HG02943 (cell line): ENCODE results near the gene ARMC7.
"Not testable (repeated sequence)": the region's sequence is repeated elsewhere in the genome, so short reads cannot be mapped to it uniquely, and the experiment has no call there.

Experiments
- ATAC-seq: cut with Tn5 transposase; IDR thresholded peaks from one replicate; pipeline ENCODE4 v1.9.1; 2021; ENCODE audit warnings: mild to moderate bottlenecking, low read depth, moderate library complexity; ENCODE audit not compliant: unreplicated experiment

The ARMC7 gene

DNA sequence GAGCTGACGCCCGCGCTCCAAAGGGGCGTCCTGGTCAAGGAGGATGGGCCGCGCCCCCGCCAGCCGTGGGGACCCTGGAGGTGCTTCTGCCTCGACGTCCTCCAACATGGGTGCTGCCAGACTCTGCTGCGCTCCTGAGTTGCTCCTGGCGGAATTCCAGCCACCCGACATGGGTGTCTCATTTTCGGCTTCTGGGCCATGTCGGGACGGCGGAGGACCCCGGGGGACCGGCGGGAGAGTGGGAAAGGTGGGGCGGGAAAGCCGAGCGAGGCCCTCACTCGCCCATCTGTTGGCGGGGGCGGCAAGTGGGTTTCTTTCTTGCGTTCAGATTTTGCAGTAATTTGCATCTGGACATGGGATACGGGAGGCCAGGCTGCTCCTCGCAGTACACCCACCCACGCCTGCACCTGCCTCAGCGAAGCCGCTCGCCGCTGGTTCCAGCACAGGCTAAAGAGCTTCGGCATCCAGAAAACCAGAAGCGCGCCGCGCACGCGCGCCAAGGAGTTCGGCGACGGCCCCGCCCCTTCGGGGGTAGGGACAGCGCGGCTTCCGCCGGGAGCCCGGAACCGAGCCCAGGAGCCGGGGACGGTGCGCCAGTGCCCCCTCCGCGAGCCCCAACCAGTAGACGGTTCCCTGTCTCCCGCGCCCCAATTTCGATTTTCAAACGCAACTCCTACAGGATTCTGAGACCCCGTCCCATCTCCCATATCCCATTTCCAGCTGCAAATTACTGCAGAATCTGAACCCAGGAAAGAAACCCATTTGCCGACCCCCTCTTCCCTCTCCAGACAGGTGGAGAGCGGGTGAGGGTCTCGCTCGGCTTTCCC is at the start of gene ARMC7:
Gene ARMC7 (plus strand): TSS at position 563 of the 827 bp plus-strand sequence. CDS start 320 bp downstream, outside the sequence.
- ATAC-seq, result no peak

DNA sequence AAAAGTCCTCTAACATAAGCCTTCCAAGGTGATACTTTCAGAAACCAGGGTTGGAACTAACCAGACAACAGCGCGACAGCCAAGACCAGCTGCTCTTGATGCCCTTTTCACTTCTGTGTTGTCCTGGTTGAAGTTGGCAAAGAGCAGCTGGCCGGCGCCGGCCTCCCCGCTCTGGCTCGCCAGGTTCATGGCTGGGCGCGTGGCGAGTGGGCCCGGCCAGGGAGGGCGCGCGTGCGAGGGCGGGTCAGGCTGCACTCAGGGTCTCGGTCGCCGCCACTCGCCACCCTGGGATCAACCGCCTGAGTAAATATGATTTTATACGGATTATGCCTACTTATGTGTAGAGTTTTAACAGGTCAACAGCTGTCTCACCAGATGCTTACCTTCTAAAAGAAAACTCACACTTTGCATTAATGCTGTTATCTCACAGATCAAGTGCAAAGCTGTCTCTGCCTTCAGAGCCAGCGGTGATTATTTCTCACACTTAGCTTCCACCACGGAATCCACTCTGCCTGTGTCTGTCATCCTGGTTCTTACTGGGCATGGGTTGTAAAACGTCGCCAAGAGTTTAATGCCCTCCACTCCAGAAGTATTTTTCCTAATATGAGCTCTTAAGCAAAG is 49.2 kb upstream of the ARMC7 start:
- no peak for ATAC-seq

DNA sequence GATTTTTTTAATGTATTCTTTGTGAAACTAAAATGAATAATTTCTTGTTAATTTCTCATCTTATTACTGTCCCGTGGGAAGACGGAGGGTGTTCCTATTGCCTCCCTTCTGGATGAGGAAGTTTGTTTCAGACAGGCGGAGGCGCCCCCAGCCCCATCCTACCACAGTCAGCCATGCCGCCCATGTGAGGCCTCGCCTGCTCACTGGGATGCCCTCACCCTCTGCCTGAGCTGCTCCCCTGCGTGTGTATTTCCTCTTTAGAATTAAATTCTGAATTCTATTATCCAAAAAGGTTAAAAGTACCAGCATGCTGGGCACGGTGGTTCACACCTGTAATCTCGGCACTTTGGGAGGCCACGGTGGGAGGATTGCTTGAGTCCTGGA is 48.7 kb upstream of the ARMC7 start:
- no peak for ATAC-seq

DNA sequence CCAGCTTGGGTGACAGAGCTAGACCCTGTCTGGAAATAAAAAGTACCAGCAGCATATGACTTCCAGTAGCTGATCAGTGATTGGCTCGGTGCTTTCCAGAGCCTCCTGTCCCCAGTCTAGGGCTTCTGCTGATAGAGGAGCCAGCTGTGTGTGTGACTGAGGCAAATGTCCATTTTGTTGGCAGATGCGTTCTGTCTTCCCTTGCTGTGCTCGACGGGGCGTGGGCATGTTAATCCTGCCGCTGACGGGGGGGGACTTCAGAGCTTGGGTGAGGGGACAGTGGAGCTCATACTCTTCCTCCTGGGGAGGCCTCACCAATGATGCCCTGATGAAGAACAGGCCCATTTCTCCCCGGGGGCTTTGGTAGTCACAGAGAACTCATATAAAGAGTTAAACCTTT is 48.2 kb upstream of the ARMC7 start:
- ATAC-seq, result no peak

DNA sequence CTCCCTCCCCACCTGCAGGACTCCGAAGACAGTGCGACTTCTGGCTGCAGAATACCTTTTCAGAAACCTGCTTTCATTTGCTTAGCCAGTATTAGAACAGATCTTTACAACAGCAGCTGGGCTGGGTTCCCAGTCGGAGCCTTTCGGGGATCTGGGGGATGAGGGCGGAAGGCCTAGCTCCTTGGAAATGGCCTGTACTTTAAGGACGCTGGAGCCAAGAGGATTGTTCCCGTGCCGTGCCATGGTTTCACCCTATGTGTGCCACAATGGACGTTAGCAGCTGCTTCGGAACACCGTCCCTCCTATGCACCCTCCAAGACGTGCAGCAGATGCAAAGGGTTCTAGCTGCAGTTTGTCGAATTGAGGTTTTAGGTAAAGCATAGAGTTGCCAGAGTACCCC is 46.6 kb upstream of the ARMC7 start:
- no peak for ATAC-seq

DNA sequence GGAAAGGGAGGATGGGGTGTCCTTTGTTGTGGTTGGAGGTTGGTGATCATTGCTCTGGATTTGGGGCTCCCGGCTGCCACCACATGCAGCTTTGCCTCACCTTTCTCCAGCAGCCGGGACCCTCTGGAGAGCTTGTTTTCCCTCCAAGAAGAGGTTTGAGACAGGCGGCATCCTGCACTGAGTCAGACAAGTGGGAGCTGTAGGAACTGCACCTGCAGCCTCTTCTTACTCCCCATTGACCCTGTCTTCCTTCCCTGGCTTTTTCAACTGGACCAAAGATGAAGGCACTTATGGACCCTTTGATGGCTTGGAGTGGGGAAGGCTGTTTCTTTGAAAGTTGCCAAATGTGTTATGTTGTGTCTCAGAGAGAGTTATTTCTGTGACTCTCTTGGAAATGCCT is 46.1 kb upstream of the ARMC7 start:
- ATAC-seq, result no peak

DNA sequence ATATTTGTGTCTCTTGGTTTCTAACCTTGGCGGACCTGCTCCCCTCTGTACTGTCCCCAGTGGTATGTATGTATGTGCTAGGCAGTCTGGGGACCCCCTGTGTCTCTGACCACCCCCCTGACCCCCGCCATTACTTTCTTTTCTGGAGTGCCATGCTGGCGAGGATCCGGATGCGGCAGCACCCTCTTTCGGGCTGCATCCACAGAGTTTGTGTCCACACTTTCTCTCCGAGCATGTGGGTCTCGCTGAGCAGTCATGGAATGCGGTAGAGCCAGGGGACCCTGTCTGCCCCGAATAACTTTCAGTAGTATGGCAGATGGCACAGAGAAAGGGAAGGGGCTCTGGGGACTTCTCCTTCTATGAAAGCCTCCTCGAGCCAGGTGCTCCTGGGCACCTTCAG is 45.7 kb upstream of the ARMC7 start:
- ATAC-seq, result no peak

DNA sequence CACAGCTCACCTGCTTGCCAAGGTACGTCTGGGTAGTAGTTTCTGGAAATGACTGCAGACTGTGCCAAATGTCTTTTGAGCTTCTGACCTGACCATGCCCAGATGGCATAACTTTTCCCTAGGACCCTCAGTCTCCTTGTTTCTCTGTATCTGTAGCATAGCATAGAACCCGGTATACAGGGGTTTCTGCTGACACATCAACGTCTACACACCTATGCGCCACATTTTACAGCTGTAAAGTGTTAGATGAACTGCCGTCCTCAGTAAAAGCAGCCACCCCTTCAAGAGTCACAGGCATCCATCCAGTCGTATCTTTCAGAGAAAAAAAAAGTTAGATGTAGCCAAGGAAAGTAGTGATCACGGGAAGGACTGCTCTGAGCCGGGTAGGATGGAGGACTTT is 45.3 kb upstream of the ARMC7 start:
- no peak for ATAC-seq

DNA sequence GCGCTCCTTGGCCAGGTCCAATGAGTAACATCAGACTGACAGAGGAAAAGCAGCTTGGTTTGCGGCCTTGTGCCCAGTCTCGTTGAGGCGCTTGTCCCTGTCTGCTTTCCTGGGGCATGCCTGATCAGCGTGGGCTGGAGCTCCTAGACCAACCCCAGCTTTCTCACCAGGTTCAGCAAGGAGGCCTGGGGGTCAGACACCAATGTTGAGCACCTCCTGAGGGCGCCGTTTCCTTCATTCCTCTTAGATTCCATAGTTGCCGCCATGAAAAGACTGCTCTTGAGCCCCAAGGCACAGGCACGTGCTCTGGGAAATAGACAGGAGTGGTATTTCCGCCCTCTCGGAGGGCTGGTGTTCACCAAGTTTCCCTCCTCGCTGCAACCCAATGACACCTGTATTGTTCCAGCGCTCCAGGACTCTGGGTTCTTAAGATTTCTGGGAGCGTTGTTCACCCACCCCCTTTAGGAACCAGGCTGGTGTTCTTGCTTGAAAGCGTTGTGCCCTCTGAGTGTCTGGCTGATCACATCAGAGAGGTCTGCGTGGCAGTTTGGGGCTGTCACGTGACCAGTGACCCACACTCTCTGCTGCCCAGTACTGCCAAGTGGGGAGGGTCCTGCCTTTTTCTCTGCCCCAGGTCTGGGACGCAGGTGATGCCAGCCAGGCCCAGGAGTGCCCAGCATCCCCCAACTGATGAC is 44.8 kb upstream of the ARMC7 start:
- no peak for ATAC-seq

DNA sequence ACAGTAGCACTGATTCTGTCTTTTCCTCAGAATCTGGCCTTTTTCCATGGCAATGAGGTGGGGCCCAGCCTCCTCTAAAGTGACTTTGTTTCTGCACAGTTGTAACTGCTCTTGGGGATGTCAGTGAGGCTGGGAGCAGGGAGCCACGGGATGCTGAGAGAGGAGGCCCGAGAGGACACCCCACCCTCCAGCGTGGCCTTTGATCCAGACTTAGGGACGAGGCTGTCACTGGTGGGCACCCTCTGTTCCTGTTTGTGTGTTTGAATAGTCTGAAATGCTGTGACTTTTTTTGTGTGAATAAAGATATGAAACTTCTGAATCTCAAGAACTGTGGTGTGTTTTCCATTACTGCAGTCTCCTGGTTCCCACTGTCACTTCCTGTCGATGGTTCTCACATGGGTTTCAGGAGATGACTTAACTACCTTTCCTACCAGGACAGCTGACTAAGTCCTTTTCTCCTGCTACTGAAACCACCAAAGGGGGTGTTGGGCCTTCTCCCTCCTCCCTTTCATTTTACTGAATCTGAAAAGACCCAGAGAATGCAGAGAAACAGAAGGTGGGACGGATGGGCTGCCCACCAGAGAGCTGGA is 44.1 kb upstream of the ARMC7 start:
- ATAC-seq, result no peak

DNA sequence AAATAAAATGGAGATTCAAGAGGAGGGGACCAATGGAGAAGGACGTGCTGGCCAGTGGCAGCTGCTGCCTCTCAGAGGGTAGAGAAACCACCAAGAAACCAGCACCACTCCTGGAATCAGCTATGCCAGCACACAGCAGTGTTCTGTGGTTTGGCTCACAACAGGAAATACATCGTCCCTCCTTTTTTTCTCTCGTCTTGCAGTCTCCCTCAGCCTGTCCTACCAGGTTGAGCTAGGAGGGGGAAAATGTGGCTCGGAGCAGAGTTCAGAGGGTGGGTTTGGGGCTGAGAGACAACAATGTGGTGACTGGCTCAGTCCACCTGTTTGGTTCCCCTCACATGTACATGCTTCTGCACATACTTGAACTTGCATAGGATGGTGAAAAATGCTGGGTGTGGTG is 41.9 kb upstream of the ARMC7 start:
- ATAC-seq, result no peak

DNA sequence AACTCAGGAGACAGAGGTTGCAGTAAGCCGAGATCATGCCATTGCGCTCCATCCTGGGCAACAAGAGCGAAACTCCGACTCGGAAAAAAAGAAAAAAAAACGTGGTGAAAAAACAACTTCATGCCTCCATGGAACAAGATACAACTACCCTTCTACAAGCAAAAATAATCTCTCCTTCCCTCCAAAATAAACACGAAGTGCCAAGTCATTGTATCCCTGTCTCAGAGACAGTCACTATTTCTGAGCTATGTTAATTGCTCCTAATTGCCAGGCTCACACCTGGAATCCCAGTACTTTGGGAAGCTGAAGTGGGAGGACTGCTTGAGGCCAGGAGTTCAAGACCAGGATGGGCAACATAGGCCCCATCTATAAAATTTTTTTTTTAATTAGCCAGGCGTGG is 41.0 kb upstream of the ARMC7 start:
- ATAC-seq, result no peak

DNA sequence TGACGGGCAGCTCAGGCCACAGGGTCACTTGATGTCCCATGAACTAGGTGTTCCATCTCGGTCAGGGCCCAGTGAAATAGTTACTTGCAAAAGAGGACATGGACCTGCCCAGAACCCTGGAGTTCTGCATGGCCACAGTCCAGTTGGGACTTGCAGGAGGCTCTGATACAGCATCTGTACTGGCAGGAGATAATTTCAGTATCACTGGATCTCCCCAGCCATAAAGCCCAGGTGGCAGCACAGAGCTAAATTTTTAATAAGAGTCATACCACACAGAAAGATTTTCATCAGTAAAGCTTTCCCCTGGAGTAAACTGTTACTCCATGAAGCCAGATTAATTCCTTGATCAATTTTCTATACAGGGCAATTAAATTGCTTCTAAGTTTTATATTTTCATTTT is 40.0 kb upstream of the ARMC7 start:
- no peak for ATAC-seq

DNA sequence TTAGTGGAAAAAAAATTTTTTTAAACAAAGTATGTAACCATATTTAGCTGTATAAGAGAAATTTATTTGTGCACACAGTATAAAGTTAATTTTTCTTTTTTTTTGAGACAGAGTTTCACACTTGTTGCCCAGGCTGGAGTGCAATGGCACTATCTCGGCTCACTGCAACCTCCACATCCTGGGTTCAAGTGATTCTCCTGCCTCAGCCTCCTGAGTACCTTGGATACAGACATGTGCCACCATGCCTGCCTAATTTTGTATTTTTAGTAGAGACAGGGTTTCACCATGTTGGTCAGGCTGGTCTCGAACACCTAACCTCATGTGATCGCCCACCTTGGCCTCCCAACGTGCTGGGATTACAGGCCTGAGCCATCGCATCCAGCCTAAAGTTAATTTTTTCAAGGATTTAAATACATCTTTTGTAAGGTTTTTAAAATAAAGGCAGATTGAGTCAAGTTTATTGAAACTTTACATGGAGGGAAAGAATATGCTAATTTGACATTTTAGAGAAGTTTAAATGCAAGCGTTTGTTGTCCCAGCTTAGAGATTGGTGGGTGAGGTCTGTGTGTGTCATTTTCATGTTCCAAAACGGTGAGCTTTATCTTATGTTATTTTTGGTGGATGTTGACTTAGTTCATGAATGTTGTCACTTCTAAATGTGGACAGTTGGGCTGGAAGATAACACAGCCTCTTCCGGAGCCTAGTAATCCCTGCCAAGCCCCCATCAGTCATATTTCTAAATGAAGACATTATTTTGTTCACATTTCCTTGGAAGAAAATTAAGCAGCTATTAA is 38.1 kb upstream of the ARMC7 start:
- not testable (repeated sequence) for ATAC-seq

DNA sequence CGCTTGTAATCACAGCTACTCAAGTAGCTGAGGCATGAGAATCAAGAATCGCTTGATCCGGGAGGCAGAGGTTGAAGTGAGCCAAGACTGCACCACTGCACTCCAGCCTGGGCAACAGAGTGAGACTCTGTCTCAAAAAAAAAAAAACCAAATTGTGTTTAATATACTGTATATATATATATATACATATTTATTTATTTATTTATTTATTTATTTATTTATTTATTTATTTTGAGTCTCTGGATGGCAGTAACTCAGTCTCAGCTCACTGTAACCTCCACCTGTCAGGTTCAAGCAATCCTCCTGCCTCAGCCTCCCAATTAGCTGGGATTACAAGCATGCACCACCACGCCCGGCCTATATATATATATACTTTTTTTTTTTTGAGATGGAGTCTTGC is 36.9 kb upstream of the ARMC7 start:
- ATAC-seq, result not testable (repeated sequence)

DNA sequence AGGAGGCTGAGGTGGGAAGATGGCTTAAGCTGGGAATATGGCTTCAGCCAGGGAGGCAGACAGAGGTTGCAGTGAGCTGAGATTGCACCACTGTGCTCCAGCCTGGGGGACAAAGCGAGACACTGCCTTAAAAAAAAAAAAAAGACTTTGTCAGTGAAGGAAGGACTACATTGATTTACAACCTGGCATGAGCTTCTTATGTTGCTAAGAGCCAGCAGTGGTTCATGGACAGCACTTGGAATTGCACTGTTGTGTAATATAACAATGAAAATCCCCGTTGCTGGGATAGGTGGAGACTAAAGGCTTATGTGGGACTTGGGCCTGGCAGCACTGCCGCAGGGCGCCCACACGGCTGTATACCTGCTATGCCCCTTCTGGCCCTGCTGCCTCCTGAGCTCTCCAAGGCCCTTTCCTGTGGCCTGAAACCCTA is 36.1 kb upstream of the ARMC7 start:
- ATAC-seq, result no peak

DNA sequence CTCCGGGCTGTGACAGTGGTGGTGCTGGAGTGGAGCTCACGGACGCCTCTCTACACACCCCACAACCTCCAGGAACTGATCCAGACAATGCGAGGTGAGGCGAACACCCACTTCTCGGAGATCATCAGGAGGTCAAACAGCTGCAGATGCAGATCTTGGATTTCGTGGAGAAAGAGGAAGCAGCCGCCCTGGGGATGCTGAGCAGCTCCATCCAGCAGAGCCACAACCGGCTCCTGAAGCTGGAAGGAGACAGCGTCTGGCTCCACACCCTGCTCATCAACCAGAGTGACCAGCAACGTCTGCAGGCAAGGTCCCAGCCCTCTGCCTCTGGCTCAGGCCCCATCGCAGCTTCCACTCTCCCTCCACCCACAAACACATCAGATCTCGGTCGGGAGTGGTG is 35.2 kb upstream of the ARMC7 start:
- no peak for ATAC-seq

DNA sequence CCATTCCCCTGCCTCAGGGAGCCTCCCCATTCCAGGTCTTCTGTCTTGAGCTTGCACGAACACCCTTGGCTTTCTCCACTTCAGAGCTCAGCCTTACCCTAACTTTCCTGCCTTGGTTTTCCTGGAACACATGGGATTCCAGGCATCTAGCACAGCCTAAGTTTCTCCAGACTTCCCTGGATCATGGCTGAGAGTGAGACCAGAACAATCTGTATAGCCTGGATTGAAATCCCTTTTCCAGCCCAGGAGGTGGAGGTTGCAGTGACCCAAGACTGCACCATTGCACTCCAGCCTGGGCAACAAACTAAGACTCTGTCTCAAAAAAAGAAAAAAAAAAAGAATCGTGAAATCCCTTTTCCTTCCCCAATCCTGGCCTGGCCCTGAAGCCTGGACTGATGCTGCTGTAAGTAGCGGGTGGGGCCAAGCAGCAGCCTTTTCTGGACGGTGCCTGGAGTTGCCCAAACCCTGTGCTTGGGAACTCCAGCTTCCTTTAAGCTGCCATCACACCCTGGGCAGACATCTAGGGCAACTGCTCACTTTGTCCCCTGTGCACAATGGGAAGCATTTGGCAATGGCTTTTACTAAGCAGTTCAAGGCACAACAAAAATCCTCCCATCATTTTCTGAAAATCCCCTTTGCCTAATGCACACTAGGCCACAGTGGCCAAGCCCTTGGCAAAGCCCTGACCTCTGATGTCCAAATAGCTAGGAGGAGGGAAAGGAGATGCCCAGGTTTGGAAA is 34.0 kb upstream of the ARMC7 start:
- no peak for ATAC-seq

DNA sequence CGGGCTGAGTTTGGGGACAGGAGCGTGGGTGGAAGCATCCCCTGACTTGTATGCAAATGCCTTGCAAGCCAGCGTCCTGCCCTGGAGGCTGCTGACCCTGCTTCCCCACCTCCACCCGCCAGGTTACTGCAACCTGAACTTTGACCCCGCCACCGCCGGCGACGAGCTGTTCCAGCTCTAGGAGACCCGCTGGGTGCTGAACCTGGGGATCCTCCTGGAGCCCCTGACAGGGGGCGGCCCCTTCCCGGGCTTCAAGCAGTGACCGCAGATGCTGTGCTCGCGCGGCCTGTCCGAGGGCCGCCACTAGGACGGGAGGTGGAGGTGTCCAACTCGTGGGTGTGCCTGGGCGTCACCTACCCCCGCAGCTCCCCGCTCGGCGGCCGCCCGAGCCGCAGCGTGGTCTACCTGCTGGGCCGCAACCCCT is 32.7 kb upstream of the ARMC7 start:
- ATAC-seq, result no peak
